B cell (primary cell): ENCODE results near the gene NPHP4. TPM values are rescaled to one million over a fixed set of nuclear protein-coding genes. Genes with fewer than 3 reads are reported as not detected.

Experiments used
- ATAC-seq: fragments of 200-7000 bp; cut with Tn5 transposase; one replicate; pipeline ENCODE4 v1.10.0; 2021; ENCODE audit warnings: low read depth, mild to moderate bottlenecking, moderate number of reproducible peaks, moderate library complexity
- CTCF ChIA-PET: fragments of 350-600 bp; sonication (Branson Sonifier 250); formaldehyde crosslinking; loops from one replicate; lab custom pipeline; 2021; ENCODE audit warnings: antibody characterized with exemption, inconsistent platforms; lab: Charles Lee
- POLR2A ChIA-PET: fragments of 350-600 bp; sonication (Branson Sonifier 250); formaldehyde crosslinking; loops from one replicate; lab custom pipeline; 2021; ENCODE audit warnings: antibody characterized with exemption; lab: Charles Lee
- DNase-seq: peaks from one replicate; pipeline ENCODE4 v3.0.0; 2013
- H2AFZ ChIP-seq: 2 replicates; pipeline ENCODE4 v1.6.1; 2012; ENCODE audit warnings: mild to moderate bottlenecking, low read depth, low read length; ENCODE audit not compliant: insufficient read depth, poor library complexity, severe bottlenecking
- H3K27ac ChIP-seq, 2 donors: 1 replicate in 1 of 2; 2 replicates in 1 of 2; pipeline ENCODE4 v1.5.1; 2012 to 2013; ENCODE audit warnings: low read length in 2 of 2, mild to moderate bottlenecking in 2 of 2, moderate library complexity in 1 of 2
- H3K27me3 ChIP-seq, 4 experiments: fragments of 200-600 bp in 1 of 4; sonication (generic) in 1 of 4; replicated peaks in 1 of 4; 1 replicate in 2 of 4; 2 replicates in 2 of 4; pipeline versions ENCODE4 v1.6.1 to v1.7.0; 2013 to 2016; ENCODE audit warnings: low read length in 3 of 4, mild to moderate bottlenecking in 2 of 4, mixed read lengths in 1 of 4, moderate library complexity in 1 of 4; ENCODE audit not compliant: insufficient read depth in 4 of 4, control insufficient read depth in 3 of 4; ENCODE audit errors: control extremely low read depth in 1 of 4
- H3K36me3 ChIP-seq, 2 experiments: replicated peaks in 1 of 2; 1 replicate in 1 of 2; 2 replicates in 1 of 2; pipeline versions ENCODE4 v1.6.1 to v1.7.1; 2013; ENCODE audit warnings: low read length in 1 of 2; ENCODE audit not compliant: insufficient read depth in 2 of 2, control insufficient read depth in 1 of 2; ENCODE audit errors: control extremely low read depth in 1 of 2, extremely low read depth in 1 of 2
- H3K4me1 ChIP-seq, 2 donors: fragments of 200-600 bp in 1 of 2; sonication (generic) in 1 of 2; 1 replicate in 1 of 2; 2 replicates in 1 of 2; pipeline versions ENCODE4 v1.5.1 to v1.6.1; 2013 to 2017; ENCODE audit warnings: low read length in 2 of 2; ENCODE audit not compliant: control insufficient read depth in 2 of 2, insufficient read depth in 2 of 2
- H3K4me2 ChIP-seq: replicated peaks from 2 replicates; pipeline ENCODE3; 2012; ENCODE audit warnings: mild to moderate bottlenecking, low read depth, low read length; ENCODE audit not compliant: poor library complexity, severe bottlenecking
- H3K4me3 ChIP-seq, 5 experiments: fragments of 200-600 bp in 1 of 5; sonication (generic) in 1 of 5; 1 replicate in 3 of 5; 2 replicates in 2 of 5; pipeline versions ENCODE4 v1.5.1 to v1.7.0; 2011 to 2016; ENCODE audit warnings: low read length in 4 of 5, mild to moderate bottlenecking in 4 of 5, low read depth in 2 of 5, control low read depth in 1 of 5, moderate library complexity in 1 of 5; ENCODE audit not compliant: insufficient read depth in 1 of 5; ENCODE audit errors: control extremely low read depth in 1 of 5, extremely low read depth in 1 of 5
- H3K79me2 ChIP-seq: fragments of 200-600 bp; sonication (generic); one replicate; pipeline ENCODE4 v1.6.0; 2016; ENCODE audit warnings: low read length; ENCODE audit not compliant: control insufficient read depth, insufficient read depth
- H3K9ac ChIP-seq: fragments of 200-600 bp; sonication (generic); 2 replicates; pipeline ENCODE4 v1.6.1; 2017; ENCODE audit warnings: mild to moderate bottlenecking, low read length, moderate library complexity
- H3K9me3 ChIP-seq, 3 donors: one replicate each; pipeline versions ENCODE4 v1.6.1 to v1.7.1; 2013; ENCODE audit warnings: low read length in 2 of 3; ENCODE audit not compliant: control insufficient read depth in 2 of 3, insufficient read depth in 1 of 3; ENCODE audit errors: control extremely low read depth in 1 of 3
- H4K20me1 ChIP-seq: 2 replicates; pipeline ENCODE4 v1.6.0; 2012; ENCODE audit warnings: mild to moderate bottlenecking, low read length; ENCODE audit not compliant: insufficient read depth, control insufficient read depth, poor library complexity, severe bottlenecking
- H3K27ac Mint-ChIP-seq: one replicate; pipeline ENCODE4 v1.8.0; 2021; ENCODE audit warnings: mixed read lengths
- H3K27me3 Mint-ChIP-seq: one replicate; pipeline ENCODE4 v1.8.0; 2021; ENCODE audit warnings: mixed read lengths
- H3K4me1 Mint-ChIP-seq: one replicate; pipeline ENCODE4 v1.8.0; 2021; ENCODE audit warnings: mixed read lengths
- H3K4me3 Mint-ChIP-seq: one replicate; pipeline ENCODE4 v1.8.0; 2021; ENCODE audit warnings: mixed read lengths
- H3K9me3 Mint-ChIP-seq: one replicate; pipeline ENCODE4 v1.8.0; 2022; ENCODE audit warnings: mixed read lengths; ENCODE audit not compliant: insufficient read depth
- EZH2 ChIP-seq: IDR thresholded peaks from 2 replicates; pipeline ENCODE4 v1.6.1; 2012; ENCODE audit warnings: borderline replicate concordance, low read depth, mild to moderate bottlenecking, moderate library complexity, low read length; ENCODE audit not compliant: insufficient read depth, poor library complexity, severe bottlenecking
- WGBS: methylation state at CpG from one replicate; pipeline ENCODE4 v1.1.5; 2013; ENCODE audit warnings: missing lambda C conversion rate; ENCODE audit not compliant: insufficient coverage; 5-methylcytosine and 5-hydroxymethylcytosine counted together
- intact Hi-C: fragments of 100-400 bp; cut with micrococcal nuclease; formaldehyde crosslinking; loops from one replicate; pipeline ENCODE4 v1.10.0; 2022
- polyA plus RNA-seq: library from polyadenylated mRNA; depleted of rRNA; stranded (reverse); fragments of >200 nt; gene quantifications from 2 replicates; pipeline ENCODE4 v1.2.3, GENCODE V29; 2012
- total RNA-seq, 2 donors: library from RNA; stranded (reverse); fragments of 120-200 nt in 1 of 2; gene quantifications; 1 replicate in 1 of 2; 2 replicates in 1 of 2; pipeline versions ENCODE4 v1.2.3 to v1.2.4, GENCODE V29; 2013 to 2022
- TF ChIP-seq, protein P1 (sequence below): fragments of 200-600 bp; IDR thresholded peaks from one replicate; pipeline ENCODE4 v1.8.0; 2022; ENCODE audit warnings: antibody characterized with exemption, mild to moderate bottlenecking

Gene NPHP4
- total and polyA plus RNA-seq, 2 donors (not counting 1 experiment from before 2014, with no cell fraction given) = 6.5 to 14.8 TPM

- intact Hi-C loops = no loop called here
- Histone ChIP-seq H3K4me2 (peak overlapping the region; percentile 8), H2AFZ (no peak overlapping the region), H3K4me1 (peaks cover 10 to 12% of the 10 kb centered on the region in 2 donors), H3K4me3 (no peak overlapping the region), H3K79me2 (no peaks in the 10 kb centered on the region), H3K36me3 (no peaks in the 10 kb centered on the region), H3K27ac (no peak overlapping the region), H3K9ac (no peak overlapping the region), H3K27me3 (no peaks in the 10 kb centered on the region), H3K9me3 (no peaks in the 10 kb centered on the region), H4K20me1 (no peaks in the 10 kb centered on the region)
- DNase-seq = no peak
- no peak for TF ChIP-seq EZH2
- TF ChIP-seq, protein P1, sequence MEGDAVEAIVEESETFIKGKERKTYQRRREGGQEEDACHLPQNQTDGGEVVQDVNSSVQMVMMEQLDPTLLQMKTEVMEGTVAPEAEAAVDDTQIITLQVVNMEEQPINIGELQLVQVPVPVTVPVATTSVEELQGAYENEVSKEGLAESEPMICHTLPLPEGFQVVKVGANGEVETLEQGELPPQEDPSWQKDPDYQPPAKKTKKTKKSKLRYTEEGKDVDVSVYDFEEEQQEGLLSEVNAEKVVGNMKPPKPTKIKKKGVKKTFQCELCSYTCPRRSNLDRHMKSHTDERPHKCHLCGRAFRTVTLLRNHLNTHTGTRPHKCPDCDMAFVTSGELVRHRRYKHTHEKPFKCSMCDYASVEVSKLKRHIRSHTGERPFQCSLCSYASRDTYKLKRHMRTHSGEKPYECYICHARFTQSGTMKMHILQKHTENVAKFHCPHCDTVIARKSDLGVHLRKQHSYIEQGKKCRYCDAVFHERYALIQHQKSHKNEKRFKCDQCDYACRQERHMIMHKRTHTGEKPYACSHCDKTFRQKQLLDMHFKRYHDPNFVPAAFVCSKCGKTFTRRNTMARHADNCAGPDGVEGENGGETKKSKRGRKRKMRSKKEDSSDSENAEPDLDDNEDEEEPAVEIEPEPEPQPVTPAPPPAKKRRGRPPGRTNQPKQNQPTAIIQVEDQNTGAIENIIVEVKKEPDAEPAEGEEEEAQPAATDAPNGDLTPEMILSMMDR = no peak
- Mint-ChIP-seq H3K27me3 (no peaks in the 10 kb centered on the region), H3K27ac (no peak overlapping the region), H3K4me1 (peaks cover 23% of the 10 kb centered on the region), H3K4me3 (no peak overlapping the region), H3K9me3 (no peaks in the 10 kb centered on the region)
- 96% methylated on average over 2 of the region's 5 CpGs for WGBS
- POLR2A ChIA-PET = no interaction called here
- ATAC-seq = no peak
- CTCF ChIA-PET = interaction anchor here (1.4 kb wide), 1 partner anchor 11 kb away, joined by 3 read pairs; no protein-coding TSS in a partner anchor
Observed at GRCh38 chr1:5982868-5983267, 9.4 kb downstream of the NPHP4 start.

DNA sequence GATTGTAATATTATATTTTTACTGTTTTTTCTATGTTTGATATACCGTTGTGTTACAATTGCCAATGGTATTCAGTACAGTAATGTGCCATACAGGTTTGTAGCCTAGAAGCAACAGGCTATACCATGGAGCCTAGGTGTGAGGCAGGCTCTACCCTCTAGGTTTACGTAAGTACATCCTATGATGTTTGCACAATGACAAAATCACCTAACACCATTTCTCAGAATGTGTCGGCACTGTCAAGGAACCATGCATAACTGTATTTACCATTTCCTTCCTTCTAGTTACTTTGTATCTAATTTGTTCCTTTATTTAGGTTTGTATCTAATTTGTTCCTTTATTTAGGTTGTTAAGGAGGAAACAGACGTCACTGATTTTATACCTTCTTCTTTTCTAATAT is 9.9 kb downstream of the NPHP4 start:
- CTCF ChIA-PET = interaction anchor here (0.6 to 1.4 kb wide), 2 partner anchors 12 to 598 kb away, joined by 3 read pairs; no protein-coding TSS in a partner anchor

More for the DNA sequence above, 9.9 kb downstream of the NPHP4 start:
- no peaks in the 10 kb centered on the region for H3K79me2 ChIP-seq
- no peaks in the 10 kb centered on the region for H4K20me1 ChIP-seq
- intact Hi-C loops = no loop called here
- TF ChIP-seq, protein P1 = no peak
- peak overlapping the region; percentile 8 for H3K4me2 ChIP-seq
- no peaks in the 10 kb centered on the region for H3K27me3 ChIP-seq
- H3K9me3 Mint-ChIP-seq = no peaks in the 10 kb centered on the region
- DNase-seq (no peak), ATAC-seq (no peak)
- H3K4me3 Mint-ChIP-seq = no peak overlapping the region
- H3K9me3 ChIP-seq = no peaks in the 10 kb centered on the region
- H2AFZ ChIP-seq = no peak overlapping the region
- WGBS = no CpG with 5 or more reads among the region's 4 CpGs
- no peak overlapping the region for H3K4me3 ChIP-seq
- no peak overlapping the region for H3K27ac Mint-ChIP-seq
- H3K4me1 ChIP-seq = peaks cover 10 to 12% of the 10 kb centered on the region in 2 donors
- H3K4me1 Mint-ChIP-seq = peaks cover 23% of the 10 kb centered on the region
- POLR2A ChIA-PET = no interaction called here
- no peaks in the 10 kb centered on the region for H3K27me3 Mint-ChIP-seq
- no peaks in the 10 kb centered on the region for H3K36me3 ChIP-seq
- H3K9ac ChIP-seq = no peak overlapping the region
- no peak overlapping the region for H3K27ac ChIP-seq
